MM.1S (cell line): ENCODE data around the gene ZNF565.

Source experiments
- CTCF ChIP-seq: fragments of 300-600 bp; sonication (generic); IDR thresholded peaks from 2 replicates; pipeline ENCODE4 v1.5.1; 2016; ENCODE audit warnings: antibody characterized with exemption, low read length, mixed read lengths
- EZH2 ChIP-seq: fragments of 300-600 bp; sonication (generic); optimal IDR thresholded peaks from 2 replicates; pipeline ENCODE3; 2017; ENCODE audit warnings: low read depth, mild to moderate bottlenecking, antibody characterized with exemption, low read length, mixed read lengths
- EZH2phosphoT487 ChIP-seq: fragments of 300-600 bp; sonication (generic); IDR thresholded peaks from 2 replicates; pipeline ENCODE4 v1.6.1; 2018; ENCODE audit warnings: antibody characterized with exemption, low read length

GRCh38 chr19:36142496-36142895, 72.0 kb downstream of the ZNF565 start:
- no peak for TF ChIP-seq CTCF
- no peak for TF ChIP-seq EZH2phosphoT487
- no peak for TF ChIP-seq EZH2
